CD4-positive, alpha-beta T cell treated with Interleukin-12 subunit alpha and Interleukin-12 subunit beta, for 1 hour (primary cell): Measurements from ENCODE around the gene CD79A.

Experiments used
- DNase-seq: peaks from one replicate; pipeline ENCODE4 v3.0.0-alpha.2; 2020

CD79A gene

DNA sequence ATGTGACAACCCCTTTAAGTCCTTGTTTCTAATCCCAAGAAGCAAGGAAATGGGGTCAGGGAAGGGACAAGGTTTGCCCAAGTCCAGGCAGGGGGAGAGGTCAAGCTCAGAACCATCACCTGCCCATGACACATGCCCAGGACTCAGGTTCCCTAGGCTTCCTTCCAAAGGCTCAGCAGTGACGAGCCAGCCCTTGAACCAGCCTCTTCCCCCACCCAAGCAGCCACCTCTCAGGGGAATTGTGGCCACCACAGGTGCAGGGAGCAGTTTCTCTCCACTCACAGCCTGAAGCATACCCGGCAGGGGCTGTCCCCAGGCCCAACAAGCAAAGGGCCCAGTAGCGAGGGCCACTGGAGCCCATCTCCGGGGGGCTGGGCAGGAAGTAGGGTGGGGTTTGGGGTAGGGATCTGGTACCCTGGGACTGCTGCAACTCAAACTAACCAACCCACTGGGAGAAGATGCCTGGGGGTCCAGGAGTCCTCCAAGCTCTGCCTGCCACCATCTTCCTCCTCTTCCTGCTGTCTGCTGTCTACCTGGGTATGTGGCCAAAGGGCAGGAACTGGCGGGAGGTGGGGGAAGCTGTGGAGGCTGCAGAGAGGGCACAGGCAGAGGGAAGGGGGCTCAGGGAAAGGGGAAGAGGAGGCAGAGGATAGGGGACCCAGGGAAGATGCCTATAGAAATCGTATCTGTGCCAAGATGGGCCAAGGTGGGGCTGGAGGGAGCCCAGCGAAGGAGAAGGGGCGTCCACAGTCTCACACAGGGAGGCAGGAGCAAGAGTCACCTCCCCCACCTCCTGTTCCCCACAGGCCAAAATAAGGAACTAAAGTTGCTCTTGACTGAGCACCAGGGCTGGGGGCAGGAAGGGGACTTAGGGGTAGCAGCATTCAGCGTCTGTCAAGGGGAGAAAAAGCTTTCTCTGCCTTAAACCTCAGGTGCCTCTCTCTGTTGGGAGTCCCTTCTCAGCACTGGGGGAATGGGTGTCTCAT, at the start of gene CD79A:
TSS of gene CD79A (plus strand) at position 433 of the 986 bp plus-strand sequence. CDS start at position 459, 26 bp downstream.
- DNase-seq: no peak

DNA sequence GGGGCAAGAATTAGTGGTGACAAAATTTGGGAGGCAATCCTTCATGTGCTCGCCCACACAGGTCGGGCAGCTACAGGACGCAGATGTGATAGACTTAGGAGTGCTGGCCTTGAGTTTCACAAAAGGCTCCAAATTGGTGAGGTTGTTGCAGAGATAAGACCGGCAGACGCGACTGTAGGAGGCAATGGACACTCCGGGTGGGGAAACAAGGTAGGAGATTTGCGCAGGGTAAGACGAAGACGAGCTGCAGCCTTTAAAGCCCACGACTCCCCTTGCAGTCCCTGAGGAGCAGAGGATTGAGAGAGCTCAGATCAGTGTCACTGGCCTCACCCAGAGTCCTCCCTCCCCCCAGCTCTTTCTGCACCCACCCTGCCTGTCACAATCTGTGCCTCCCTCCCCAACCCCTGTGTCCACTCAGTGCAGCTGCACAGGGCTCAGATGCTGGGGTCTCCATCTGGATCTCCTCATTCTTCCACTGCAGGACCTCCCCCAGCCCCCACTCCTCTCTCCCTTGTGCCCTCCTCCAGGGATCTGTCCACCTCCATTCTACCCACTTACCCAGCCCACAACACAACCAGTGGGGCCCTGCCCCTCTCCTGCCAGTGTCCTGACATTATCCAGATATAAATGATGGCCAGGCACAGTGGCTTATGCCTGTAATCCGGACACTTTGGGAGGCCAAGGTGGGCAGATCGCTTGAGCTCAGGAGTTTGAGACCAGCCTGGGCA, 38.9 kb upstream of the CD79A start:
- no peak for DNase-seq

DNA sequence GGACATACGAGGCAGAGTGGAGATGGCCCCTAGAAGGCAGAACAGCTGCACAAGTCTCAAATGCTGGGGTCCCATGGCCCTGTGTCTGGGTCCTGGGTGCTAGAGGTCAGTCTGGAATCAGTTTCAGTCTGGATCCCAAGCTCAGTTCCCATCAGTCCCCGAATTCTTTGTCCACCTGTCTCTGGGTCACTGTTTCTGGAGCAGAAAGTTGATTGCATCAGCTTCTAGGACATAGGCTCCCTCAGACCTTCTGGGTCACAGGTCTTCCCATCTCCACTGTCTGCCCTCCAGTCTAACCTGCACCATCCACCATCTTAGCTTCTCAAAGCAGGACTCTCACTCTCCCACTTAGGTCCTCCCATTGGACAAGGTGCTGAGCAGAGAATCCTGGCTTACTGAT, 37.9 kb upstream of the CD79A start:
- no peak for DNase-seq

DNA sequence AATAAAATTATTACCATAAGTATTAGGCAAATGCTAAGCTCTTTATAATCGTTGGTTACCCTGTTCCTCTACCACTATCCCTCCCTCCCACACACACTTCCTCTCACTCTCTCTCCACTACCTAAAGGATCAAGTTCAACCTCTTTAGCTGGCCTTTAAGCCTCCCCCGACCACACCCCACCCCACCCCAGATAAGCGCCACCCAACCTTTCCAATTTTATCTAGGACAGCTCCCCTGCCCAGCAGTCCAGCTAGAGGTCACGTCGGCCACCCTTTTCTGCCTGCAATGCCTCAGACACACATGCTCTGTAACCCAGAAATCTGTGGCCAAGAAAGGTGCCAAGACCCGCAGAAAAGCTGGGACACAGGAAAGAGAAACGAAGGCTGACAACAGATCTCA, 33.7 kb upstream of the CD79A start:
- DNase-seq: no peak

DNA sequence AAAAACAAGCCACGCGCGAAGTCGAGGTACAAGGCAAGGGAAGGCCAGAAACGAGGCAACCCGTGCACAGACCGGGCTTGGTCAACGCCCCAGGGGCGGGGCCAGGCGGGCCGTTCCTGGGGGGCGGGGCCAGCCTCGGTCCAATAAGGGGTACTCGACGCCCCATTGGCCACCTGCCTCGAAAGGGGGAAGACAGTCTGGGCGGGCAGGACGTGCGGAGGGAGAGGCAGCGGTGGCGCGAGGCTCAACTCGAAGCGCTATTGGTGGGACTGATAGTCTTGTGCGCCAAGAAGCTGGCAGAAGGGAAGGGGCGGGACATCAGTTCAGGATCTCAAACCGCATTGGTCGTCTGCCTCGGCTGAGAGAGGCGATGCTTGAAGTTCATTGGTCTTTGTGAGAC, 32.5 kb upstream of the CD79A start, which contains the start of gene LYPD4:
TSS of gene LYPD4 (minus strand) at position 83 of the 400 bp plus-strand sequence. CDS start 5,398 bp downstream, outside the sequence.
- DNase-seq: no peak

DNA sequence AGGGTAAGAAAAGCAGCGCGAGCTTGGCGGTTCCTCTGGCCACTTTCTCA, 32.3 kb upstream of the CD79A start, which contains the start of gene DMRTC2:
TSS of gene DMRTC2 (plus strand) at position 42 of the 50 bp plus-strand sequence. CDS start 2,387 bp downstream, outside the sequence.
- no peak for DNase-seq

DNA sequence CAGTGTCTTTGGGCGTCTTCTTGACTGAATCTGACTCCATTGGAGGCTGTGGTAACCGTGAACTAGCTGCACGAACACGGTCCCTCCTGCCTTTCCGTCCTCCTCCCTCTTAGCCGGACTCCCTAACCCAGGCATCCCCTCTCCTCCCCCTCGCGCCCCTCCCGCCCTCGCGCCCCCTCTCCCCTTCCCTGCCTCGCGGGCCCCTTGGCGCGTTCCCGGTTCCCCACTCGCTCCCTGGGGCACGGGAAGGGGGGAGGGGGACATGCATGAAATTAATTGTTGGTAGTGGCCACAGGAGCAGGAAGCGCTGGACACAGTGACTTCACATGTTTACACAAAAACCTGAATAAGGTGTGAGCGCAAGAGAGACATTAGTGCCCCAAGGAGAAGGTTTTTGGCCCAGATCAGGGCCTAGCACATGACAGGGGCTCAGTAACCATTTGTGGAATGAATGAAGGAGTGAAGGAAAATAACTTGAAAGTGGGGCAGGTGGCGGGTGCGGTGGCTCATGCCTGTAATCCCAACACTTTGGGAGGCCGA, 32.0 kb upstream of the CD79A start:
- DNase-seq: no peak

DNA sequence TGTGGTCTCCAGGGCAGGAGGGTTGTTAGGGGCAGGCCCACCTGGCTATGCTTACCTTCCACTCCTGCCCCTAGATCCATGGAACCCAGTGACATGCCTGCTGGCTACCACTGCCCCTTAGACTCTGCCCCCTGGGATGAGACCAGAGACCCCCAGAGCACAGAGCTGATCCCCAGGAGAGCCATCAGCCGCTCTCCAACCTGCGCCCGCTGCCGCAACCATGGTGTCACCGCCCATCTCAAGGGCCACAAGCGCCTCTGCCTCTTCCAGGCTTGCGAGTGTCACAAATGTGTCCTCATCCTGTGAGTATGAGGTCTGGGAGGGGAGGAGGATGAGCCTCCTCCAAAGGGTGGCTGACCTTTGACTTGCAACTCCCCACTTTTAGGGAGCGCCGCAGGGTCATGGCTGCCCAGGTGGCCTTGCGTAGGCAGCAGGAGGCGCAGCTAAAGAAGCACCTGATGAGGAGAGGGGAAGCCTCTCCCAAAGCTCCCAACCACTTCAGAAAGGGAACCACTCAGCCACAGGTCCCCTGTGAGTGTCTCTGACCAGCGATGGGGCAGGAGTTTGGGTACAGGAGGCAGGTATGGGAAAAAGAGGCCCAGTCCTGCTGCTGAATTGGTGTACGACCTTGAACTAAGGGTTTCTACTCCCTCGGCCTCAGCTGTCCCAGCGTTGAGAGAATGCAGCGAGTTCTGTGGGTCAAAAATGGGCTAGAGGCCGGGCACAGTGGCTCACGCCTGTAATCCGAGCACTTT, 29.6 kb upstream of the CD79A start:
- DNase-seq: no peak

DNA sequence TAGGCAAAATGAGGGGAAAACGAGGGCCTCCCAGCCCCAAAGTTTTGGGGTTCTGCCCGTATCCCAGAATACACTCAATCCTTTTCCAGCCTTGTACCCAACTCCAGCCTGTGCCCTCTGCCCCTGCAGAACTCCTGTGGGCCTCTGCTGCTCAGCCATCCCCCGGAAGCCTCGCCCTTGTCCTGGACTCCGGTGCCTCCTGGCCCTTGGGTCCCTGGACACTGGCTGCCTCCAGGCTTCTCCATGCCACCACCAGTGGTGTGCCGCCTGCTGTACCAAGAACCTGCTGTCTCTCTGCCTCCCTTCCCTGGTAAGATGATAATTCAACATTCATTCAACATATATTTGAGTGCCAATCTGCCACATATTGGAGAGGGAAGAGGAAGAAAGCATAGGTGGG, 28.4 kb upstream of the CD79A start:
- no peak for DNase-seq

DNA sequence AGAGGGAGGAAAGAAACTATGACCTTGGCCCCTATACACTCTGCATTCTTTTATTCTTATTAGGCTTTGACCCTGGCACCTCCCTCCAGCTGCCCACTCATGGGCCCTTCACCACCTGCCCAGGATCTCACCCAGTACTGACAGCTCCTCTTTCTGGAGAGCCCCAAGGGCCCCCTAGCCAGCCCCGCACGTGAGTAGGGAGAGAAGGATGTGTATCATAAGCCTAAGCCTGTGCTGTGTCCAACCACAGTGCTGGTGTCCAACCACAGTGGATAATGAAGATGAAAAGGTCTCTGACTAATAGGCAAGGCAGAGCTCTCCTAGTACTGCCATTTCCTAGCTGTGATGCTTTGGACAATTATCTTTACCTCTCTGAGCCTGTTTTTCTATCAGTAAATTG, 28.0 kb upstream of the CD79A start:
- no peak for DNase-seq

DNA sequence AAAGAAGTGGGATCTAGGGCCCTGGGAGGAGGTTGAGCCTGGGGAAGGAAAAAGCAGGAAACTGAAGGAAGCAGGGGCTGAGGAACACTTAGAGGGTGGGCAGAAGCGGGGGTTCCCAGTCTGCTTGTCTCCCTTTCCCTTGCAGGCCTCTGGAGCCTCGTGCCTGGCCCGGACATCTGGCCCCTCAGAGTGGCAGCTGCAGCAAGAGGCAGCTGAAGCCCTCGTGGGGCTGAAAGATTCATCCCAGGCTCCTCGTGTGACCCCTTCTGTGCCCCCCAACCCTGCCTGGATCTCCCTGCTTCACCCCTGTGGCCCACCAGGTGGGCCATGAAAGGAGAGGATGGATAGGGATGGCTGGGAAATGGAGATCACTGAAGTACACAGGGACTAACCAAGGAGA, 26.7 kb upstream of the CD79A start:
- DNase-seq: no peak

DNA sequence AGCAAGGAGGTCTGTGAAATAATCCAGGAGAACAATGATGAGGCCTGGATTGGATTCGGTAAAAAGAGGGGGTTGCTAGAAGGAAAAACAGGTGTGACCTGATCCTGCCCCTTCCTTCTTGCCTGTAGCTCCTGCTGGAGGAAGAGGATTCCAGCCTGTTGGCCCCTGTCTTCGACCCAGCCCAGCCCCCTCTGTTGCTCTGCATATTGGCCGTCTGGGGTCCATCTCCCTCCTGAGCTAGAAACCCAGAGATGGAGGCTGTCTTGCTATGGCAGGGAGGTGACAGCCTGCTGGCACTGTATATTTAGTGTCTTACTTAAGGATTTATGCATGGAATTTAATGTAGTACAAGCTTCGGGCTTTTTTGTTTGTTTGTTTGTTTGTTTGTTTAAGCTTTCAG, 25.6 kb upstream of the CD79A start:
- no peak for DNase-seq

DNA sequence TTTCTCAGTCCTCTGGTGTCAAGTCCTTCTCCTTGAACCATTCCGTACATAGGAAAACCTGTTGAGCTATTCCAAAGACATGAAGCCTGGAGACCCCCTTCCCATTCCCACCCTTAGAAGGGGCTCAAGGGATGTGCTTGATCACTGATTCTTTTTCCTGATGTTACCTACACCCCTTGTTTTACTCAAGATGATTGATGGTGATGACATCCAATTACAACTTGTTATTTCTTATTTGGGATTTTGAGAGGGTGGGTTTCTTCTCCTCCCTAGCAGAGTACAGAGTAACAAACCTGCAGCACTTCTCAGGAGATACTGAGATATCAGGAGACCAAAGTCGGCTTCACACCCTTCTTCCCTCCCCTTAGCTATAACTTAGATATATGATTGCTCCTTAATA, 23.7 kb upstream of the CD79A start:
- DNase-seq: no peak

DNA sequence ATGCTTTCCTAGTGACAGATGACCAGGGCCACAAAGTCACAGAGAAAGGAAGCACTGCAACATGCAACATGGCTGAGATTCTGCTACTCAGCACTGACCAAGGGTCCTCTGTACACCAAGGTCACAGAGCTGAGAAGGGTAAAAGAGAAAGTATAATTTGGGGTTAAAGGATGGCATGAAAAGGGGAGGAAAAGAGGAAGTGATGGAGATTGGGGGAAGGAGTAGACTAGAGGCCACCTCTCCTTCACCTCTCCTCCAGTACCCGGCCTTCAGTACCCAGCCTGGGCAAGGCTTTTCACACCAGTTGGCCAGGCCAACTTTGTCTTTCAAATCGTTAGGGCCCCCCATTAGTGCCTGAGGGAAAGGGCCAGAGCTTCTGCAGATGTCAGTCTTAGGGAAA, 23.3 kb upstream of the CD79A start:
- DNase-seq: no peak

DNA sequence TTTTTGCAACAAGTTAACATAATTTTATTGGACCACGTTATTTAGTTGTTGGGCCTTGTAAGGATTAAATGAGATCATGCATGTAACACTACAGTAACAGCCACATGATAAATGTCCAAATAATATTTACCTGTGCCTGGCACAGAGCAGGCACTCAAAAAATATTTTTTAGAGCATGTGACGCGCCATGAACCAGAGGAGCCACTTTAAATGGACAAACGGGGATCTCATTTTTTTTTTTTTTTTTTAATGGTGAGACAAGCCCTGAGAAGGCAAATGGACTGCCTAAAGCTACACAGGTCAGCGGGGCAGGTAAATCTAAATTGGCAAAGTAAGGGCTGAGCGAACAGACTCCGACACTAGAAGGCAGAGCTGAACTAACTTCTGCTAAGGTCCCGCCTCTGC, 17.9 kb upstream of the CD79A start:
- DNase-seq: no peak

DNA sequence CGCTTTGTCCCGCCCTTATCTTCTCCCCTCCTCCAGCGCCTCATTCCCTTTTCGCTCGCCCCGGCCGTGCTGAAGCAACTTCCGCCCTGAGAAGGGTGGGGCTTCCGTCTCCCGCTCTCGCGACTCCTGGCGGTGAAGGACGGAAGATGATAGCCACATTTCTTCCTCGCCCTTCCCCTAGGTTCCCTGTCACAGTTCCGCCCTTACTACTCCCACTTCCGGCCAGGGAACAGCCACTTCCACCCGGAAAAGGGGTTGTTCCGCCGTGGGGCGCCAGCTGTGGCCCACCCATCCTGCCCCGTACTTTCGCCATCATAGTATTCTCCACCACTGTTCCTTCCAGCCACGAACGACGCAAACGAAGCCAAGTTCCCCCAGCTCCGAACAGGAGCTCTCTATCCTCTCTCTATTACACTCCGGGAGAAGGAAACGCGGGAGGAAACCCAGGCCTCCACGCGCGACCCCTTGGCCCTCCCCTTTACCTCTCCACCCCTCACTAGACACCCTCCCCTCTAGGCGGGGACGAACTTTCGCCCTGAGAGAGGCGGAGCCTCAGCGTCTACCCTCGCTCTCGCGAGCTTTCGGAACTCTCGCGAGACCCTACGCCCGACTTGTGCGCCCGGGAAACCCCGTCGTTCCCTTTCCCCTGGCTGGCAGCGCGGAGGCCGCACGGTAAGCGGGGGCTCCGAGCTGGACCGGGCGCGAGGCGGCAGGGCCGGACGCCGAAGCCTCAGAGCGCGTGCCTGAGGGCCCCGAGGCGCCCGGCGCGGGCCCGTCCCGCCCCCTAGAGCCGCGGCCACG, 17.3 kb upstream of the CD79A start, which contains the start of gene RPS19:
TSS of gene RPS19 (plus strand) at position 638 of the 801 bp plus-strand sequence. CDS start 520 bp downstream, outside the sequence.
- peak; percentile 99 for DNase-seq

DNA sequence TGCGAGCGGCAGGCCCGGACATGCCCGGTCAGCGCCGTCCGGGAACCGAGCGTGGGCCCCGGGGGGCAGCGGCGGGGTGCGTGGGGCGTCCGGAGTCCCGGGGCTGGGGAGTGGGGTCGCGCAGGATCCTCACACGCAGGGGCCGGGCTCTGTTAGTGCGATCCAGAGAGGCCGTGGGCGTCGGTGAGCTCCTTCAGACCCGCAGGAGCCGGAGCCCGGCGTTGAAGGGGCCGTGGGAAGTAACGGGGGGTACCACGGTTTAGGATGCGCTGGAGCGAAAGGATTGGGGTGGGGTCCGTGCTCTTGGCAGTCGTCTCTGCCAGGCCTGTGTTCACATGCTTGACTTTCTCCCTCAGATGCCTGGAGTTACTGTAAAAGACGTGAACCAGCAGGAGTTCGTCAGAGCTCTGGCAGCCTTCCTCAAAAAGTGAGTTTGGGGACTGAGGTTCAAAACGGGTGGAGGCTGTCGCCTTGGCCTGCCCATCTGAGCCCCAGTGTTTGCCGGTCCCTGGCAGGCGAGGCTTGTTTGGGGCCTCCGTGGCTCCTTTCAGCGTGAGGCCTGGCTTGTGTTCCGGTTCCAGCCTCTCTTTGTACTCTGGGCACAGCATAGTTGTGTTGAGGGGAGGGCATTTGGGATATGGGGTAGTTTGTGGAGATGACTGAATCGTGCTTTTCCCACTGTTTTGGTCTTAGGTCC, 16.5 kb upstream of the CD79A start:
- no peak for DNase-seq

DNA sequence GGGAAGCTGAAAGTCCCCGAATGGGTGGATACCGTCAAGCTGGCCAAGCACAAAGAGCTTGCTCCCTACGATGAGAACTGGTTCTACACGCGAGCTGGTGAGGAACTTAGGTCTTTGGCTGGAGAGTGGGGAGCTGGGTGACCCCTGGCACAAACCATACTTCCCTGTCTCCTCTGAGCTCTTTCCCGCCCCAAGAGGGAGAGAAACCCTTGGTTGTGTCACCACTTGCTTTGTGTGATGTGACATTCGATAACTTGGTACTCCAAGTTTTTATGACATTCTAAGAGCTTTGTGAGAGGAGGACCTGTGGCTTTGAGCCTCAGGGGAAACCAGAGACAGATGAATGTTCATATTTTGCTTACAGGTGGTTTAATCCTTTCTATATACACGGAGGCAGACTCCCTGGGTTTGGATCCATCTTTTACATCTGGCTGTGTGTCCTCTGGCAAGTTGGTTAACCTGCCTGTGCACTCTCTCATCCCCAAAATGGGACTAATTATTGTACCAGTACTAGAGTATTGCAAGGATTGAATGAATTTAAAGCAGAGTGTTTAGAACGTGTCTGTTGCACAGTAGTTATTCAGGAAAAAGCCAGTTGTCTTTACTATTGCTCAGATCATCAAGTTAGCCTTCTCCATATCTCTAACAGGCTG, 15.8 kb upstream of the CD79A start:
- no peak for DNase-seq

DNA sequence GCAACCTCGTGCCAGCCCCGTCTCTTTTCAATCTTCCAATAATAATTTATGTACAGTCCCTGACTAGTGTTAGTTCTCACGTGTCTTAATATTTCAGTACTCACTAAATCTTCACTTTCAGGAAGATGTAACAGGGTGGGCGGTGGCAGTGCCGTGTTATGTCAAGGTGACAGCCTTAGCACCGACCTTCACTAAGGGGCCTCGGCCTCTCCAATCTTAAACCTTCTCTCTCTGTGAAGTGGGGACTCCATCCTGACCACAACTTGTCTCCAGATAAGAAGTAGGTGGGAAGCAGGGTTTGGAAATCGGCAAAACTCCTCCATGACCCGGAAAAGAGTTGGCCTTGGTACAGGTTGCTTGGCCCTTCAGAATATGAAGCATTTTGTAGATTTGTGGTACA, 15.2 kb upstream of the CD79A start:
- no peak for DNase-seq

DNA sequence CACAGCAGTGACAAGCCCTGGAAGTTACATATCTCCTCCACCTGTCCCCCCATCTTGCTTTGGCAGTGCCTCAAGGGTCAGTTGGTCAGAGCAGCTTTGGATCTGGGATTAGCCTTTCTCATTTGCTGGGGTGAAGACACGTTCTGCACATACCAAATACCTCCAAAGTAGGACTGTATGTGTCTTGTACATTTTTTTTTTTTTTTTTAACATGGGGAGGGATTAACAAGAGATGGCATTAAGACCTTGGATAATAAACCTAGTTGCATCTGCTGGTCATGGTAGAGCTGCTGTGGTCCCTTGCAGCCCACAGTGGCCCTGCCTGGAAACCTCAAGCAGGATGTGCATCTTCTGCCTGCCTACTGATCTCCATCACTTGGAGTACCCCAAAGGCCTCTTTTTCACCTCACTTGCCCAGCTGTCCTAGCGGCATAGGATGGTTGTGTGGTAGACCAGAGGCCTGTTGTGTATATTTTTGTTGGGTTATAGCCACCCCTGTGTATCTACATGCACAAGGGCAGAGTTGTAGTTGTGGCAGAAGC, 14.6 kb upstream of the CD79A start:
- DNase-seq: no peak
